HK-2 (cell line): ENCODE results near the gene PRMT7.
A peak's percentile ranks its signal among the peaks of the same experiment; 100 is the strongest.
"Not testable (repeated sequence)": the region's sequence is repeated elsewhere in the genome, so short reads cannot be mapped to it uniquely, and the experiment has no call there.

Experiments used
- DNase-seq: peaks from one replicate; pipeline ENCODE4 v3.0.0-alpha.2; 2018; ENCODE audit not compliant: unreplicated experiment

The PRMT7 gene

GRCh38 chr16:68283801-68284598 is 26.8 kb upstream of the PRMT7 start:
- no peak for DNase-seq

- DNase-seq, result no peak
Measured at GRCh38 chr16:68284847-68285246, 26.0 kb upstream of the PRMT7 start.

- no peak for DNase-seq
Measured at GRCh38 chr16:68285683-68286082, 25.1 kb upstream of the PRMT7 start.

DNA sequence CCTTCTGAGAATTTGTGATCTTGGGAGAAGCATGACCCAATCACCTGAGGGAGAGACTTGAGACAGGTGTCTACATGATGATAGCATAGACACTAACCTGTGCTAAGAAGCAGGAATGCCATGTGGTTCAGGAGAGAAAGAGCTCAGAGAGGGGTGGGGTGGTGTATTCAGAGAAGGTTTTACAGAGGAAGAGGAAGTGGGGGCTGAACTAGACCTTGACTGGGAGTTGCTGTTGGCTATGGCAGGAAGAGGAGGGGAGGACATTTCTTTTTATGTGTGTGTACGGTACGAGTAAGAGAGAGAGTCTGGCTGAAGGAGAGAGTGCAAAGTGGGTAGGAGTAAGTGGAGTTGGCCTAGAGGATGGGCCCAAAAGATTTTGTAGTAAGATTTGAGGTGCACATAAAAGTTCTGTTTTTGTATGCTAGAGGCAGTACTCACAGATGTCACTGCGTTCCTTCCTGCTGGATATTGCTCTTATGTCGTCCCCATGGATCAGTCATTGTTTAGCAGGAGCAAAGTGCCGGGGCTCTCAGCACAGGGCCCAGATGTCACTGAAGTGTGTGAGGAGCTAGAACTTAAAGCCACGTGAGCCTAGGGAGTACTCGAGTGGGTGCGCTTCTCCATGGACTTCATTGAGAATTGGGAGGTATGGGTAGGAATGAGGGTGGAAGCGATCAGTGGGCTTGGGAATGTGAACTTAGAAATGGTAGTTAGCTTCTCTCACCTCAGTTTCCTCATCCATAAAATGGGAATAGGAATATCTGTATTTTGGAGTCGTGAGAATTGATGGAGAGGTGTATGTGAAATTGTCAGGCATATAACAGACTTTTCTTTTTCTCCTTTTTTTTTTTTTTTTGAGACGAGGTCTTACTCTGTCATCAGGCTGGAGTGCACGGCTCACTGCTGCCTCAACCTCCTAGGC is 24.4 kb upstream of the PRMT7 start:
- DNase-seq, result no peak

GRCh38 chr16:68287276-68288251 is 23.3 kb upstream of the PRMT7 start:
- peak; percentile 59 for DNase-seq

DNA sequence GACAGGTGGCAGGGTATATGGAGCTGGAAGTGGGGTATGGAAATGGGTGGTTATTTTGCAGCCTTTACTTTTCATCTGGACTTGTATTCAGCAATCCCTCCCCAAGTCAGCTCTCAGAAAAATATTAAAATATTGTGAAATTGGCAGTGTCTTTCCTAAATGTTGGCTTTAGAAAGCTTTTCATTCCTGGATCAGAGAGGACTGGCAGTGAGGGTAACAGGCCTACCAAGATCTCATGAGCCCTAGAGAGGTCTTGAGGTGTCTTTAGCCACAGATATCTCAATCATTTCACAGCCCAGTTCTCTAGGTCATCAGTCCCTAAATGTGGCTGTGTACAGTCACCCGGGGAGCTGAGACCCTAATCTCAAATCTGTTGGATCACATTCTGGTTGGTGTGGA is 22.6 kb upstream of the PRMT7 start:
- no peak for DNase-seq

- DNase-seq, result not testable (repeated sequence)
Measured at GRCh38 chr16:68288796-68289195, 22.0 kb upstream of the PRMT7 start.

DNA sequence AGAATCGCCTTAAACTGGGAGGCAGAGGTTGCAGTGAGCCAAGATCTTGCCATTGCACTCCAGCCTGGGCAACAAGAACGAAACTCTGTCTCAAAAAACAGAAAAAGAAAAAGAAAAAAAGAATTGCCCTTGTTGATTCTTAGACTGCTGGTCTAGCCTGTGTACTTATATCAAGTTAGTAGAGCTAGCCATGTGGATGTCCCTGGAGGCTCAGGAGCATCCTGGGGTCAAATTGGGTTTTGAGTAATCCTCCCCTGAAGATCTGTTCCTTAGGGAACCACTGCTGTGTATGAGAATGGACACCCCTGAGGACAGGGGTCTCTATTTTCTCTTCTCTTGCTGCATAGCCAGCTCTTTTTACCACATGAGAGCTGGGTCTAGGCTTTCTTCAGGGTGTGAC is 21.6 kb upstream of the PRMT7 start:
- no peak for DNase-seq

DNA sequence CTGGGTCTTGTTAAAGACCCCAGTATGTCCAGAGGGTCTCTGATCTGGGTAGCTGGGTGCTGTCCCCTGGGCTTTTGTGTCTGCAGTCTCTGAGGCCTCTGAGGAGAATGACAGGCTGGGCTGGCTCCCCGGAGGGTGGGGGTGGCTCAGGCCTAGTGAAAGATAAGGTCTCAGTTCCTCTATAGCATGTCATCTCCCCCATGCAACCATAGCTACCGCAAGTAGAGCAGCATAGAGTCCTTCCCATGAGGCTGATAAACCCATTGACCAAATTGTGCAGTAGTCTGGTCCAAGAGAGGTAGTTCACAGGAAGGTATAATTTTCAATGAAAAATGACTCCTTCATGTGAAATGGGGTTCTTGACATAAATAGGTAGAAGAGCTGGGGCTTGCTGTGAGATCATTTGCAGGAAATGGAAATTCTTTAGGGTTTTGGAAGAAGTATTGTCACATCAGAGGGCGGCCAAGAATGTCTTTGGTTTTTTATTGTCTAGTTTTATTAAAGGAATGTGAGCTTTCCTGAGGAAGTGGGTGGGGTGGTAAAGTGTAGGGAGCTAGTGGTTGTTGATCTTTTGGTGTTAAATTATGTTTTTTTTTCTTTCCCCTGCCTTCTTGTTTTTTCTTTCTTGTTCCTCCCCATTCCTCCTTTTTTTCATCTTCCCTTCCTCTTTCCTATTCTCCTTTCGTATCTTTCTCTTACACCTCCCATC is 21.0 kb upstream of the PRMT7 start:
- DNase-seq, result no peak

GRCh38 chr16:68290450-68290849 is 20.4 kb upstream of the PRMT7 start:
- DNase-seq, result no peak

DNA sequence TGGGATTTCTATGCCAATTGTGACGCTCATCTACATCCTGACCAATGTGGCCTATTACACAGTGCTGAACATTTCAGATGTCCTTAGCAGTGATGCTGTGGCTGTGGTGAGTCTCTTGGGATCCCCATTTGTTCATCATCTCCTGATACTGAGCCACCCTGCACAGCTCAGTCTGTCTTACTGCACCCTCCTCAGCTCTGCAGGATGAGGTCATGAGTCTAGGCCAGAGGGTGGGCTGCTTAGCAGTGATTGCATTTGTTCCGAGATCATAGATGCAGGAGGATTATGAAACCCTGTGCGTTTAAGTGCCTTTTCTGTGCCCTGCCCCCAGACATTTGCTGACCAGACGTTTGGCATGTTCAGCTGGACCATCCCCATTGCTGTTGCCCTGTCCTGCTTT is 19.6 kb upstream of the PRMT7 start:
- no peak for DNase-seq

DNA sequence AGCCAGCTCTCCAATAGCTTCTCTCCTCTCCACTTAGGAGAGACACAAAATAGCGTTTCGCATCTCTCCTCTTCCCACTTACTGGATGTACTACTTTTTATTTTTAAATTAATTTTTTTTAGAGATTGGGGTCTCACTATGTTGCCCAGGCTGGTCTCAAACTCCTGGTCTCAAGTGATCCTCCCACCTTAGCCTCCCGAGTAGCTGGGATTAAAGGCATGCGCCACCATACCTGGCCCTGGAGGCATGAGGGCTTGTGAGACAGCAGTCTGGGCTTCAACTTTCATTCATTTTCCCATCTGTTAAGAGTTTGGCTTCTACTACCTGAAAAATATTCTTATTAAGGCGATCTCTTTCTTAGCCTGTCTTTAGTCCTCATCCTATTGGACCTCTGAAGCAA is 18.4 kb upstream of the PRMT7 start:
- DNase-seq, result no peak

GRCh38 chr16:68296291-68296690 is 14.5 kb upstream of the PRMT7 start:
- no peak for DNase-seq

DNA sequence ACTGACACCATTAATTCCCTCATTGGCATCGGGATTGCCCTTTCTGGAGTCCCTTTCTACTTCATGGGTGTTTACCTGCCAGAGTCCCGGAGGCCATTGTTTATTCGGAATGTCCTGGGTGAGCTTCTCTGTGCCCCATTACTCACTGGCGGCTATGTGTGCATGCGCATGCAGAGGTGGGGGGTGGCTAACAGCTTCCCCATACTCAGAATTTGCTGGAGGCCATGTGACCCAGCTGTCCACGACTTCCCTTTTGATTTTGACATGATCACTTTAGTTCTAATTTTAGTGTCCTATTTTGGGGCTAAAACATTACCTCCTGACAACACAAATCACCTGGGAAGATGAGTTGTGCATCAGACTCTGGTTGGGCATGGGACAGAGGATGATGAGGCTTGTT is 14.1 kb upstream of the PRMT7 start:
- DNase-seq, result no peak

- peak; percentile 26 for DNase-seq
Measured at GRCh38 chr16:68297908-68298307, 12.9 kb upstream of the PRMT7 start.

- DNase-seq, result no peak
Measured at GRCh38 chr16:68298312-68298711, 12.5 kb upstream of the PRMT7 start.

- DNase-seq, result peak; percentile 64
Measured at GRCh38 chr16:68298907-68299561, 11.8 kb upstream of the PRMT7 start.

DNA sequence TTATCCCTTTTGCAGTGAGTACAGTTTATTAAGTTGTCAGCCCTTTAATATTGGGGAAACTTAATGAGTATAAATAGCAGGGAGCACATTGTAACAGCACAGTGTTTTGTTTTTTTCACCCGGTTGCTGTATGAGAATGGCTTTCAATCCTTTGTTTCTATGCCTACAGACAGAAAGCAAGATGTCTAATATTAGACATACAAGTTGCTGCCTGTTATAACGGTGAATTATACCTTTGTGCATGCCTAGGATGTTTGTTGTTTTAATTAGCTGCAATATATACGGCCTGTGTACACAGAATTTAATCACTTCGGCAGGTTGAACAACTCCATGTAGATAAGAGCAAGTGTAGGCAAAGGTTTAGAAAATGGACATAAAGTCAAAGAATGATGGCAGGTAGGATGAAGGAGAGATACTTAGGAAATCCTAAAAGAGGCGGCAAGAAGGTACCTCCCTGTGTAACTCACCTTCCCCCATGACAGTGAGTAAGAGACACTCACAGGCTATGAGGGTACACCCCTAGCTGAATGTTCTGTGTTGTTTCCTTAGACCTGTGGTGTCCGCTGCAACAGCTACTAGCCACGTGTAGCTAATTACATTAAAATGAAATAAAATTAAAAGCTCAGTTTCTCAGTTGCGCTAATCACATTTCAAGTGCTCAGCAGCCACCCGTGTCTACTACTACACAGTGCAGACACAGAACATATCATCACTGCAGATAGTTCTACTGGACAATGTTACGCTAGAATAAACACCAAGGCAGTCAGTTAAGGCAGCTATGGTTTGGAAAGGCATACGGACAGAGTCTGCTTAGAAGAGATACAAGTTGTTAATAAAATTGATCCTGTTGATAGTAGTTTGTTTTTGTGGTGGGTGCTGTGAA is 11.0 kb upstream of the PRMT7 start:
- no peak for DNase-seq

GRCh38 chr16:68300734-68301459 is 9.9 kb upstream of the PRMT7 start:
- peak; percentile 16 for DNase-seq
